Suppressor macrophage treated with lipopolysaccharide for 1 hour (primary cell): ENCODE results near the gene DDX25.
"Not testable (repeated sequence)": the region's sequence is repeated elsewhere in the genome, so short reads cannot be mapped to it uniquely, and the experiment has no call there.

Source experiments
- DNase-seq, 3 donors: peaks; one replicate each; pipeline ENCODE4 v3.0.0-alpha.2; 2020 to 2022

DDX25 gene

GRCh38 chr11:125903711-125904659 lies at the start of gene DDX25:
Gene DDX25 (plus strand): TSS chr11:125904508. CDS start chr11:125904518, 10 bp downstream.
- peak; percentile 7 to 21 (median 14) for DNase-seq

GRCh38 chr11:125857670-125858069 lies 46.6 kb upstream of the DDX25 start:
- DNase-seq = not testable (repeated sequence)

- not testable (repeated sequence) for DNase-seq
These were observed 41.5 kb upstream of the DDX25 start for GRCh38 chr11:125862786-125863185.

- DNase-seq = not testable (repeated sequence)
These were observed 39.0 kb upstream of the DDX25 start for GRCh38 chr11:125865354-125865753.

- no peak for DNase-seq
These were observed 34.8 kb upstream of the DDX25 start for GRCh38 chr11:125869521-125869920.

- DNase-seq = peak in 2 of 3 donors; percentile 11 to 35
These were observed 32.7 kb upstream of the DDX25 start for GRCh38 chr11:125871391-125872137.

GRCh38 chr11:125872138-125872491 lies 32.2 kb upstream of the DDX25 start:
- DNase-seq = no peak

- no peak for DNase-seq
These were observed 30.3 kb upstream of the DDX25 start for GRCh38 chr11:125873881-125874555.

- peak; percentile 73 to 78 (median 78) for DNase-seq
These were observed 29.7 kb upstream of the DDX25 start for GRCh38 chr11:125874556-125875124.

- no peak for DNase-seq
These were observed 23.0 kb upstream of the DDX25 start for GRCh38 chr11:125881291-125881690.

GRCh38 chr11:125883375-125883774 lies 20.9 kb upstream of the DDX25 start:
- no peak for DNase-seq

- DNase-seq = peak in 2 of 3 donors; percentile 37 to 39
These were observed 17.3 kb upstream of the DDX25 start for GRCh38 chr11:125886997-125887372.

GRCh38 chr11:125887373-125888324 lies 16.7 kb upstream of the DDX25 start, which contains the start of gene HYLS1:
Gene HYLS1 (plus strand): TSS chr11:125887668. CDS start chr11:125899369, 11,701 bp downstream.
- peak; percentile 98 for DNase-seq

- no peak for DNase-seq
These were observed 13.7 kb upstream of the DDX25 start for GRCh38 chr11:125890447-125891100.

- no peak for DNase-seq
These were observed 12.2 kb upstream of the DDX25 start for GRCh38 chr11:125892071-125892470.

- no peak for DNase-seq
These were observed 11.3 kb upstream of the DDX25 start for GRCh38 chr11:125892994-125893393.

GRCh38 chr11:125901872-125902271 lies 2.4 kb upstream of the DDX25 start:
- no peak for DNase-seq

GRCh38 chr11:125902277-125902926 lies 1.9 kb upstream of the DDX25 start:
- DNase-seq = peak in 1 of 3 donors; percentile 4

- peak; percentile 93 to 95 (median 95) for DNase-seq
These were observed 1.2 kb upstream of the DDX25 start, which contains the start of gene PUS3 for GRCh38 chr11:125902927-125903710. Gene PUS3 (minus strand): TSS chr11:125903206. CDS start chr11:125896284, 6,922 bp downstream.
